ENCODE data around the gene PLXDC2.
"Not testable (repeated sequence)": the region's sequence is repeated elsewhere in the genome, so short reads cannot be mapped to it uniquely, and the experiment has no call there.

GRCh38 chr10:20045100-20045499, 228.9 kb downstream of the PLXDC2 start:
- not testable (repeated sequence) for TF ChIP-seq CTCF (conservative IDR thresholded peaks at IDR 0.05 in 1 of 2, IDR thresholded peaks at IDR 0.05 in 1 of 2; ENCODE audit: low read depth in 1 of 2, low read length in 2 of 2); EZH2 (IDR thresholded peaks at IDR 0.05; ENCODE audit: low read length, missing control alignments)
